A549 (cell line): Measurements from ENCODE around the gene SLC35A3. TPM values are rescaled to one million over a fixed set of nuclear protein-coding genes. Genes with fewer than 3 reads are reported as not detected.

Experiments
- ATAC-seq, 2 experiments: fragments of 200-7000 bp in 1 of 2; fragments of >200 bp in 1 of 2; cut with Nextera tagmentation in 1 of 2; cut with Tn5 transposase in 1 of 2; 3 replicates each; pipeline versions ENCODE4 v1.8.0 to v1.9.1; 2018 to 2020; ENCODE audit warnings: mild to moderate bottlenecking in 1 of 2, moderate library complexity in 1 of 2
- CTCF ChIA-PET: fragments of 300-600 bp; sonication (Branson Sonifier 250); formaldehyde crosslinking; extraction: SDS; loops from one replicate; lab custom pipeline; 2021; ENCODE audit warnings: antibody characterized with exemption, inconsistent platforms; lab: Yijun Ruan, JAX
- POLR2A ChIA-PET: fragments of 350-600 bp; formaldehyde crosslinking; extraction: SDS; loops from one replicate; lab custom pipeline; 2021; ENCODE audit warnings: antibody characterized with exemption, inconsistent platforms; lab: Yijun Ruan, JAX
- DNase-seq, 2 experiments: peaks; one replicate each; pipeline versions ENCODE4 v3.0.0 to v3.0.0-alpha.2; 2011 to 2016; ENCODE audit warnings: low read depth in 1 of 2, low spot score in 1 of 2
- FAIRE-seq: peaks from 2 replicates; lab custom pipeline; 2011; peaks lifted over from hg19 to GRCh38; lab: Jason Lieb, UNC
- H3K27ac ChIP-seq, 2 experiments: fragments of >200 bp; sonication (Bioruptor Twin); formaldehyde crosslinking; 3 replicates each; pipeline ENCODE4 v1.5.1; 2016 to 2017
- H3K4me1 ChIP-seq: fragments of >200 bp; sonication (Bioruptor Twin); formaldehyde crosslinking; 3 replicates; pipeline ENCODE4 v1.6.1; 2016
- H3K4me2 ChIP-seq: fragments of >200 bp; sonication (Bioruptor Twin); formaldehyde crosslinking; 3 replicates; pipeline ENCODE4 v1.6.1; 2016
- H3K4me3 ChIP-seq: fragments of >200 bp; sonication (Bioruptor Twin); formaldehyde crosslinking; 3 replicates; pipeline ENCODE4 v1.5.1; 2016
- H3K9me3 ChIP-seq: fragments of >200 bp; sonication (Bioruptor Twin); formaldehyde crosslinking; 3 replicates; pipeline ENCODE4 v1.6.1; 2016
- ATOH8 ChIP-seq: fragments of 250-450 bp; sonication (Bioruptor Pico); IDR thresholded peaks from 2 replicates; pipeline ENCODE4 v1.5.0; 2020; ENCODE audit warnings: low read depth, mild to moderate bottlenecking, moderate library complexity
- BCL3 ChIP-seq: fragments of >200 bp; sonication (Bioruptor Twin); formaldehyde crosslinking; IDR thresholded peaks from 3 replicates; pipeline ENCODE4 v1.6.1; 2016
- E2F6 ChIP-seq: IDR thresholded peaks from 2 replicates; pipeline ENCODE4 v1.6.1; 2012; ENCODE audit warnings: low read depth, borderline replicate concordance
- EHF ChIP-seq: fragments of 250-450 bp; sonication (Bioruptor Pico); IDR thresholded peaks from 2 replicates; pipeline ENCODE4 v1.5.0; 2020; ENCODE audit warnings: mild to moderate bottlenecking
- EHMT2 ChIP-seq: fragments of 200-600 bp; sonication (generic); IDR thresholded peaks from 2 replicates; pipeline ENCODE4 v1.6.1; 2016; ENCODE audit warnings: antibody characterized with exemption, low read depth, mild to moderate bottlenecking, moderate library complexity
- EP300 ChIP-seq, 2 experiments: fragments of >200 bp; sonication (Bioruptor Twin); formaldehyde crosslinking; IDR thresholded peaks; 2 replicates in 1 of 2; 3 replicates in 1 of 2; pipeline ENCODE4 v1.6.1; 2016 to 2017
- FOSB ChIP-seq: fragments of 250-450 bp; sonication (Bioruptor Pico); IDR thresholded peaks from 2 replicates; pipeline ENCODE4 v1.5.0; 2020; ENCODE audit warnings: mild to moderate bottlenecking, moderate library complexity
- FOXS1 ChIP-seq: fragments of 250-450 bp; sonication (Bioruptor Pico); IDR thresholded peaks from 2 replicates; pipeline ENCODE4 v1.5.0; 2020; ENCODE audit warnings: mild to moderate bottlenecking, moderate library complexity
- HES2 ChIP-seq: fragments of >200 bp; sonication (Bioruptor Twin); formaldehyde crosslinking; IDR thresholded peaks from 2 replicates; pipeline ENCODE4 v1.6.1; 2016
- HEYL ChIP-seq: fragments of 250-450 bp; sonication (Bioruptor Pico); IDR thresholded peaks from 2 replicates; pipeline ENCODE4 v1.8.0; 2021; ENCODE audit warnings: mild to moderate bottlenecking, moderate library complexity
- KDM5A ChIP-seq: fragments of 200-600 bp; sonication (generic); IDR thresholded peaks from 2 replicates; pipeline ENCODE4 v1.6.1; 2016; ENCODE audit warnings: antibody characterized with exemption, mild to moderate bottlenecking
- MAZ ChIP-seq: fragments of 150-350 bp; IDR thresholded peaks from 2 replicates; pipeline ENCODE4 v1.6.1; 2014; ENCODE audit warnings: antibody characterized with exemption, low read depth, low read length, borderline replicate concordance
- NFE2L2 ChIP-seq: fragments of 150-350 bp; conservative IDR thresholded peaks from 2 replicates; pipeline ENCODE4 v1.6.1; 2014; ENCODE audit warnings: low read length
- NPAS2 ChIP-seq: fragments of 250-450 bp; sonication (Bioruptor Pico); IDR thresholded peaks from 2 replicates; pipeline ENCODE4 v1.8.0; 2022; ENCODE audit warnings: mild to moderate bottlenecking, moderate library complexity, borderline replicate concordance
- POLR2A ChIP-seq: IDR thresholded peaks from 2 replicates; pipeline ENCODE4 v1.6.1; 2012; ENCODE audit warnings: mild to moderate bottlenecking, low read length
- POLR2AphosphoS2 ChIP-seq: conservative IDR thresholded peaks from 2 replicates; pipeline ENCODE4 v1.6.1; 2012; ENCODE audit warnings: low read length, improper control_type of control experiment, inconsistent platforms
- REST ChIP-seq: fragments of 200-600 bp; sonication (generic); IDR thresholded peaks from 2 replicates; pipeline ENCODE4 v1.6.1; 2016; ENCODE audit warnings: antibody characterized with exemption, mild to moderate bottlenecking, moderate library complexity
- SMC3 ChIP-seq: fragments of >200 bp; sonication (Bioruptor Twin); formaldehyde crosslinking; IDR thresholded peaks from 3 replicates; pipeline ENCODE4 v1.6.1; 2018; ENCODE audit warnings: inconsistent platforms
- ZNF302 ChIP-seq: fragments of 250-450 bp; sonication (Bioruptor Pico); IDR thresholded peaks from 2 replicates; pipeline ENCODE4 v1.9.0; 2021; ENCODE audit warnings: inconsistent platforms, mild to moderate bottlenecking, moderate library complexity
- WGBS: methylation state at CpG from one replicate; pipeline ENCODE4 v1.1.6; 2017; ENCODE audit errors: missing lambda C conversion rate; 5-methylcytosine and 5-hydroxymethylcytosine counted together
- polyA plus RNA-seq, 4 experiments: library from polyadenylated mRNA; depleted of rRNA in 3 of 4; stranded (reverse); fragments of >200 nt; fragmentation: RNase III in 1 of 4; extraction: RNeasy Plus Mini Kit Qiagen cat#74134 plus additional on column Dnase treatment in 1 of 4; gene quantifications; 2 replicates in 3 of 4; 3 replicates in 1 of 4; pipeline ENCODE4 v1.2.3, GENCODE V29; 2011 to 2017

The SLC35A3 gene
- polyA plus RNA-seq, 2 of the 4 experiments (the other 2 are of a cell fraction): 9.6 to 15.1 TPM

GRCh38 chr1:100070201-100070939 is 100.6 kb downstream of the SLC35A3 start:
- H3K4me2 ChIP-seq: no peak overlapping the region
- 95% methylated on average over 5 of the region's 5 CpGs for WGBS
- DNase-seq (no peak), ATAC-seq (no peak), FAIRE-seq (no peak)
- H3K27ac ChIP-seq: no peak overlapping the region
- POLR2A ChIA-PET: no interaction called here
- no peak overlapping the region for H3K4me3 ChIP-seq
- H3K4me1 ChIP-seq: no peaks in the 10 kb centered on the region
- no peak for TF ChIP-seq EP300 (IDR thresholded peaks at IDR 0.05)
- TF ChIP-seq E2F6: no peak
- TF ChIP-seq BCL3: no peak
- no peak for TF ChIP-seq KDM5A
- TF ChIP-seq FOXS1 (CRISPR knock-in tag): no peak
- TF ChIP-seq HEYL (CRISPR knock-in tag): no peak
- TF ChIP-seq EHF (CRISPR knock-in tag): no peak
- TF ChIP-seq NFE2L2: no peak
- TF ChIP-seq ATOH8 (CRISPR knock-in tag): no peak
- TF ChIP-seq NPAS2 (CRISPR knock-in tag): no peak
- no peak for TF ChIP-seq FOSB (CRISPR knock-in tag)
- TF ChIP-seq POLR2A: no peak
- no peak for TF ChIP-seq HES2
- no peak for TF ChIP-seq EHMT2
- TF ChIP-seq POLR2AphosphoS2: no peak
- no peaks in the 10 kb centered on the region for H3K9me3 ChIP-seq
- CTCF ChIA-PET: no interaction called here

GRCh38 chr1:100073531-100073930 is 103.7 kb downstream of the SLC35A3 start:
- H3K4me1 ChIP-seq: no peaks in the 10 kb centered on the region
- H3K4me2 ChIP-seq: no peak overlapping the region
- no peak overlapping the region for H3K27ac ChIP-seq
- TF ChIP-seq POLR2AphosphoS2 (no peak), REST (no peak), ZNF302 (no peak), SMC3 (no peak), MAZ (no peak), EHF (CRISPR knock-in tag) (no peak)
- no peak overlapping the region for H3K4me3 ChIP-seq
- WGBS: 79% methylated on average over 3 of the region's 3 CpGs
- no peaks in the 10 kb centered on the region for H3K9me3 ChIP-seq
- ChIA-PET CTCF (no interaction called here), POLR2A (no interaction called here)
- ATAC-seq: no peak
- no peak for FAIRE-seq
- DNase-seq: no peak
